ENCODE results near the gene RSPO4. TPM values are rescaled to one million over a fixed set of nuclear protein-coding genes. Genes with fewer than 3 reads are reported as not detected.

RSPO4 gene
- total and polyA plus RNA-seq, 9 of the 15 experiments (the other 6 are each of a cell fraction or from before 2014, with no cell fraction given) = 0.04 to 0.34 TPM; not detected in 7

DNA sequence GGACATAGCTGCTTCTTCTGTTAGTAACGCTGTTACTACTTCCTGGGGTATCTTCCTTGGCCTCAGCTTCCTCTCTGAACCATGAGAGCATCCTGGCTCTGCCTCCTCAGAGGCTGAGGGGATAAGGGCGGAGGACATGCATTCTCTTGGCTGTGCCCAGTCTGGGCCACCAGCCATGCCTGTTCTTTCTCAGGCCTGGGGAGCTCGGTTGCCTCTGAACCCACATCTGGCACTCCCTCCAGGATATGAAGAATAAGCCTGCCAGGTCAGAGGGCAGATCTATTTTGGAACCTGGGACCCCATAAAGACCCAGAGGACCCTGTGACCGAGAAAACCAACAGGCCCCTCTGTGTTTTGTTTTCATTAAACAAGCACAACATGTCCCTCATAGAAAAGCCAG, 79.3 kb downstream of the RSPO4 start:
- Histone ChIP-seq H3K4me1 (replicated peaks in 1 of 2; ENCODE audit: control insufficient read depth in 2 of 2, insufficient read depth in 2 of 2, low read length in 2 of 2) (no peaks in the 10 kb centered on the region; a peak in 1 of 5 replicates), H3K79me2 (ENCODE audit: control insufficient read depth, insufficient read depth, low read length) (no peaks in the 10 kb centered on the region), H3K9me3 (replicated peaks; ENCODE audit: control insufficient read depth, insufficient read depth, low read depth, low read length) (no peaks in the 10 kb centered on the region), H3K36me3 (ENCODE audit: control insufficient read depth, insufficient read depth, low read length) (no peaks in the 10 kb centered on the region), H3K27ac (ENCODE audit: extremely low read depth, low read depth, low read length) (no peak overlapping the region), H3K9me1 (ENCODE audit: control insufficient read depth, insufficient read depth, low read length) (no peaks in the 10 kb centered on the region), H4K20me1 (replicated peaks; ENCODE audit: control insufficient read depth, insufficient read depth, low read length) (no peaks in the 10 kb centered on the region), H3K9ac (ENCODE audit: insufficient read depth in 1 of 2, low read depth in 2 of 2, low read length in 2 of 2) (no peak overlapping the region), H2AFZ (ENCODE audit: low read depth, low read length) (no peak overlapping the region), H3K4me2 (ENCODE audit: insufficient read depth, low read length) (no peak overlapping the region), H3K27me3 (ENCODE audit: control insufficient read depth in 2 of 2, insufficient read depth in 2 of 2, low read length in 2 of 2) (peaks cover 0 to 29% of the 10 kb centered on the region in 2 experiments; a peak in 3 of 5 replicates), H3K4me3 (no peak overlapping the region)
- FAIRE-seq (no peak), DNase-seq (ENCODE audit: extremely low read depth in 1 of 4, low spot score in 3 of 4) (no peak), ATAC-seq (no peak)
- in situ Hi-C loops (cut with MboI) = no loop called here
- TF ChIP-seq FOXA3 (CRISPR knock-in tag; conservative IDR thresholded peaks at IDR 0.05 in 1 of 2, IDR thresholded peaks at IDR 0.05 in 1 of 2) = no peak
- no peak for TF ChIP-seq GTF2A2 (tag; IDR thresholded peaks at IDR 0.05)
- no peak for TF ChIP-seq SMARCB1 (IDR thresholded peaks at IDR 0.05; ENCODE audit: insufficient read length, low read depth)
- no peak for TF ChIP-seq HDAC8 (tag; IDR thresholded peaks at IDR 0.05)
- TF ChIP-seq, protein P1, sequence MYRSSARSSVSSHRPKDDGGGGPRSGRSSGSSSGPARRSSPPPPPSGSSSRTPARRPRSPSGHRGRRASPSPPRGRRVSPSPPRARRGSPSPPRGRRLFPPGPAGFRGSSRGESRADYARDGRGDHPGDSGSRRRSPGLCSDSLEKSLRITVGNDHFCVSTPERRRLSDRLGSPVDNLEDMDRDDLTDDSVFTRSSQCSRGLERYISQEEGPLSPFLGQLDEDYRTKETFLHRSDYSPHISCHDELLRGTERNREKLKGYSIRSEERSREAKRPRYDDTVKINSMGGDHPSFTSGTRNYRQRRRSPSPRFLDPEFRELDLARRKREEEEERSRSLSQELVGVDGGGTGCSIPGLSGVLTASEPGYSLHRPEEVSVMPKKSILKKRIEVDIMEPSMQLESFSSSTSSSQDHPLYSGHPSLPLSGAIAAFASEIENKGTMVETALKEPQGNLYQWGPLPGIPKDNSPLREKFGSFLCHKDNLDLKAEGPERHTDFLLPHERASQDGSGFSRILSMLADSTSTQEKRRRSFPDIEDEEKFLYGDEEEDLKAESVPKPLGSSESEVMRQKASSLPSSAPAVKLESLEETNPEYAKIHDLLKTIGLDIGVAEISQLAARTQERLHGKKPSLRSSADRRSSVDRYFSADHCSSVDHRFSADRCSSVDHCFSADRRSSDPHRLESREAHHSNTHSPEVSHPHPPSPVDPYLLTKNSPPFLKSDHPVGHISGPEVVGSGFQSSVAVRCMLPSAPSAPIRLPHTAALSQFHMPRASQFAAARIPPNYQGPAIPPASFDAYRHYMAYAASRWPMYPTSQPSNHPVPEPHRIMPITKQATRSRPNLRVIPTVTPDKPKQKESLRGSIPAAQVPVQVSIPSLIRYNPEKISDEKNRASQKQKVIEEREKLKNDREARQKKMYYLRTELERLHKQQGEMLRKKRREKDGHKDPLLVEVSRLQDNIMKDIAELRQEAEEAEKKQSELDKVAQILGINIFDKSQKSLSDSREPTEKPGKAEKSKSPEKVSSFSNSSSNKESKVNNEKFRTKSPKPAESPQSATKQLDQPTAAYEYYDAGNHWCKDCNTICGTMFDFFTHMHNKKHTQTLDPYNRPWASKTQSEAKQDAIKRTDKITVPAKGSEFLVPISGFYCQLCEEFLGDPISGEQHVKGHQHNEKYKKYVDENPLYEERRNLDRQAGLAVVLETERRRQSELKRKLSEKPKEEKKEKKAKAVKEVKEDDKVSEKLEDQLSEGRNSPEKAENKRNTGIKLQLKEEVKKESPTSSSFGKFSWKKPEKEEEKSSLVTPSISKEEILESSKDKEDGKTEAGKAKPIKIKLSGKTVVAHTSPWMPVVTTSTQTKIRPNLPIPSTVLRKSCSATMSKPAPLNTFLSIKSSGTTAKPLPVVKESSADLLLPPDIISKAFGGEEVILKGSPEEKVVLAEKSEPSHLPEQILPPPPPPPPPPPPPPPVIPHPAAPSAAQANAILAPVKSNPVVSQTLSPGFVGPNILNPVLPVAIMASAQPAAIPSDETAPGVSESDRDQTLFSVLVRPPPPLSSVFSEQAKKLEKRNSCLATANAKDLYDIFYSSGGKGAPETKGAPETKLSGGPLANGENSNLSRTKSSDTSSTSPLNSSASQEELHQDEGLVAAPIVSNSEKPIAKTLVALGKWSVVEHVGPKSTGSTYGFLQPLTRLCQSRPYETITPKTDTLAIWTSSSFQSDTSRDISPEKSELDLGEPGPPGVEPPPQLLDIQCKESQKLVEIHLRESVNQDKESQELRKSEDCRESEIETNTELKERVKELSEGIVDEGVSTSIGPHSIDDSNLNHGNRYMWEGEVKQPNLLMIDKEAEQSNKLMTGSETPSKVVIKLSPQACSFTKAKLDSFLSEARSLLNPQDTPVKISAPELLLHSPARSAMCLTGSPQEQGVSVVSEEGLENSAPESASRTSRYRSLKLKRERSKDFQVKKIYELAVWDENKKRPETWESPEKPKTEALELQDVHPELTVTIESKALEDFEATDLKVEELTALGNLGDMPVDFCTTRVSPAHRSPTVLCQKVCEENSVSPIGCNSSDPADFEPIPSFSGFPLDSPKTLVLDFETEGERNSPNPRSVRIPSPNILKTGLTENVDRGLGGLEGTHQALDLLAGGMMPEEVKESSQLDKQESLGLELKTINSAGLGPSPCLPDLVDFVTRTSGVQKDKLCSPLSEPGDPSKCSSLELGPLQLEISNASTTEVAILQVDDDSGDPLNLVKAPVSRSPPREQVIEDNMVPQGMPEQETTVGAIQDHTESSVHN (IDR thresholded peaks at IDR 0.05; ENCODE audit: borderline replicate concordance in 1 of 2, low read depth in 1 of 2) = no peak
- TF ChIP-seq, protein P2, sequence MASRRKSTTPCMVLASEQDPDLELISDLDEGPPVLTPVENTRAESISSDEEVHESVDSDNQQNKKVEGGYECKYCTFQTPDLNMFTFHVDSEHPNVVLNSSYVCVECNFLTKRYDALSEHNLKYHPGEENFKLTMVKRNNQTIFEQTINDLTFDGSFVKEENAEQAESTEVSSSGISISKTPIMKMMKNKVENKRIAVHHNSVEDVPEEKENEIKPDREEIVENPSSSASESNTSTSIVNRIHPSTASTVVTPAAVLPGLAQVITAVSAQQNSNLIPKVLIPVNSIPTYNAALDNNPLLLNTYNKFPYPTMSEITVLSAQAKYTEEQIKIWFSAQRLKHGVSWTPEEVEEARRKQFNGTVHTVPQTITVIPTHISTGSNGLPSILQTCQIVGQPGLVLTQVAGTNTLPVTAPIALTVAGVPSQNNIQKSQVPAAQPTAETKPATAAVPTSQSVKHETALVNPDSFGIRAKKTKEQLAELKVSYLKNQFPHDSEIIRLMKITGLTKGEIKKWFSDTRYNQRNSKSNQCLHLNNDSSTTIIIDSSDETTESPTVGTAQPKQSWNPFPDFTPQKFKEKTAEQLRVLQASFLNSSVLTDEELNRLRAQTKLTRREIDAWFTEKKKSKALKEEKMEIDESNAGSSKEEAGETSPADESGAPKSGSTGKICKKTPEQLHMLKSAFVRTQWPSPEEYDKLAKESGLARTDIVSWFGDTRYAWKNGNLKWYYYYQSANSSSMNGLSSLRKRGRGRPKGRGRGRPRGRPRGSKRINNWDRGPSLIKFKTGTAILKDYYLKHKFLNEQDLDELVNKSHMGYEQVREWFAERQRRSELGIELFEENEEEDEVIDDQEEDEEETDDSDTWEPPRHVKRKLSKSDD (conservative IDR thresholded peaks at IDR 0.05; ENCODE audit: low read length) = no peak
- no peak for TF ChIP-seq ZNF780A (CRISPR knock-in tag; IDR thresholded peaks at IDR 0.05)
- no peak for TF ChIP-seq CBX2 (IDR thresholded peaks at IDR 0.05; ENCODE audit: insufficient read depth, low read length, poor library complexity, severe bottlenecking)
- TF ChIP-seq POLR2A (conservative IDR thresholded peaks at IDR 0.05) = no peak
- no peak for TF ChIP-seq ZNF76 (CRISPR knock-in tag; IDR thresholded peaks at IDR 0.05; ENCODE audit: borderline replicate concordance)
- TF ChIP-seq ZNF717 (CRISPR knock-in tag; IDR thresholded peaks at IDR 0.05) = no peak
- TF ChIP-seq GABPB1 (CRISPR knock-in tag; IDR thresholded peaks at IDR 0.05) = no peak
- intact Hi-C loops (cut with micrococcal nuclease) = no loop called here
- 12% methylated on average over 3 of the region's 4 CpGs for WGBS (ENCODE audit: insufficient coverage, low coverage, missing lambda C conversion rate)
- BruUV-seq (replicated peaks) = no TSS peak
- CTCF ChIA-PET (ENCODE audit: low intra/inter-chr PET ratio) = no interaction called here
- POLR2A ChIA-PET = interaction anchor here (0.5 to 0.6 kb wide), 2 partner anchors 20 to 95 kb away, joined by 3 to 4 read pairs; no protein-coding TSS in a partner anchor
